ENCODE results near the gene HOXA3.

GRCh38 chr7:27149842-27150567, 2.4 kb downstream of the HOXA3 start:
- TF ChIP-seq CTCF (conservative IDR thresholded peaks at IDR 0.05) (no peak), ZFX (IDR thresholded peaks at IDR 0.05) (no peak)
